GM12878 (cell line): ENCODE data around the gene GABRB2. TPM values are rescaled to one million over a fixed set of nuclear protein-coding genes. Genes with fewer than 3 reads are reported as not detected.

ENCODE experiments used
- ATAC-seq: fragments of 200-7000 bp; cut with Tn5 transposase; 3 replicates; pipeline ENCODE4 v1.9.1; 2020; ENCODE audit warnings: mild to moderate bottlenecking, moderate library complexity
- BruUV-seq: library from RNA; stranded (reverse); fragments of 400-500 nt; replicated peaks from 2 replicates; lab custom pipeline; 2021; lab: Mats Ljungman, UMichigan
- CTCF ChIA-PET: fragments of 300-600 bp; sonication (Branson Sonifier 250); formaldehyde crosslinking; extraction: SDS; loops from one replicate; lab custom pipeline; 2021; ENCODE audit warnings: inconsistent platforms; lab: Yijun Ruan, JAX
- POLR2A ChIA-PET: fragments of 350-600 bp; formaldehyde crosslinking; extraction: SDS; loops from one replicate; lab custom pipeline; 2021; ENCODE audit warnings: inconsistent platforms; lab: Charles Lee
- RAD21 ChIA-PET: fragments of 300-600 bp; sonication (Branson Sonifier 250); formaldehyde crosslinking; loops from one replicate; lab custom pipeline; 2023; ENCODE audit warnings: antibody characterized with exemption; ENCODE audit not compliant: unreplicated experiment; lab: Charles Lee
- SMC1A ChIA-PET: fragments of 300-600 bp; sonication (Branson Sonifier 250); formaldehyde crosslinking; loops from one replicate; lab custom pipeline; 2023; ENCODE audit not compliant: unreplicated experiment, uncharacterized antibody; lab: Charles Lee
- DNase-seq: peaks from one replicate; pipeline ENCODE4 v3.0.0-alpha.2; 2011; ENCODE audit warnings: low read depth, low spot score
- FAIRE-seq: peaks from 3 replicates; lab custom pipeline; 2011; peaks lifted over from hg19 to GRCh38; lab: Jason Lieb, UNC
- H2AFZ ChIP-seq: 2 replicates; pipeline ENCODE4 v1.6.0; 2011; ENCODE audit warnings: low read depth, low read length, control low read depth; ENCODE audit not compliant: control insufficient read depth
- H3K27ac ChIP-seq: 2 replicates; pipeline ENCODE4 v1.5.1; 2011; ENCODE audit warnings: control low read depth; ENCODE audit not compliant: control insufficient read depth, insufficient read depth
- H3K27me3 ChIP-seq, 2 experiments: replicated peaks in 1 of 2; 2 replicates each; pipeline versions ENCODE4 v1.6.0 to v1.6.1; 2011; ENCODE audit warnings: low read length in 1 of 2; ENCODE audit not compliant: control insufficient read depth in 2 of 2, insufficient read depth in 2 of 2
- H3K36me3 ChIP-seq, 2 experiments: 2 replicates each; pipeline ENCODE4 v1.5.1; 2011; ENCODE audit warnings: low read length in 1 of 2; ENCODE audit not compliant: control insufficient read depth in 2 of 2, insufficient read depth in 2 of 2
- H3K4me1 ChIP-seq: 2 replicates; pipeline ENCODE4 v1.6.1; 2011; ENCODE audit warnings: mild to moderate bottlenecking, low read length, moderate library complexity, mixed read lengths; ENCODE audit not compliant: control insufficient read depth, insufficient read depth
- H3K4me2 ChIP-seq: 2 replicates; pipeline ENCODE4 v1.6.0; 2011; ENCODE audit warnings: control low read depth; ENCODE audit not compliant: control insufficient read depth, insufficient read depth
- H3K4me3 ChIP-seq: fragments of 200-600 bp; sonication (generic); 2 replicates; pipeline ENCODE4 v1.5.1; 2016
- H3K79me2 ChIP-seq: 2 replicates; pipeline ENCODE4 v1.6.0; 2011; ENCODE audit warnings: low read length; ENCODE audit not compliant: control insufficient read depth, insufficient read depth
- H3K9ac ChIP-seq: 2 replicates; pipeline ENCODE4 v1.8.0; 2011; ENCODE audit warnings: low read length, control low read depth, mixed read lengths; ENCODE audit not compliant: control insufficient read depth, insufficient read depth
- H3K9me3 ChIP-seq: replicated peaks from 3 replicates; pipeline ENCODE4 v1.5.1; 2011; ENCODE audit warnings: mild to moderate bottlenecking, low read length; ENCODE audit not compliant: control insufficient read depth, insufficient read depth
- H4K20me1 ChIP-seq: 2 replicates; pipeline ENCODE4 v1.6.0; 2011; ENCODE audit not compliant: control insufficient read depth, insufficient read depth
- CBX3 ChIP-seq: fragments of 200-600 bp; sonication (generic); IDR thresholded peaks from 2 replicates; pipeline ENCODE4 v1.6.1; 2016; ENCODE audit warnings: low read depth, borderline replicate concordance
- E4F1 ChIP-seq: fragments of 450-650 bp; IDR thresholded peaks from 2 replicates; pipeline ENCODE4 v1.6.1; 2018; ENCODE audit warnings: borderline replicate concordance, mild to moderate bottlenecking; ENCODE audit not compliant: partially characterized antibody
- EZH2 ChIP-seq: IDR thresholded peaks from 2 replicates; pipeline ENCODE4 v1.6.1; 2012; ENCODE audit warnings: low read depth, mild to moderate bottlenecking, control low read depth, inconsistent platforms, low read length, borderline replicate concordance; ENCODE audit not compliant: control insufficient read depth
- HDAC6 ChIP-seq: fragments of 200-600 bp; sonication (generic); IDR thresholded peaks from one replicate; pipeline ENCODE4 v1.8.0; 2017; ENCODE audit warnings: antibody characterized with exemption; ENCODE audit not compliant: unreplicated experiment
- IRF4 ChIP-seq: IDR thresholded peaks from 2 replicates; pipeline ENCODE4 v1.6.1; 2011; ENCODE audit warnings: low read depth, low read length
- KAT2A ChIP-seq: conservative IDR thresholded peaks from 2 replicates; pipeline ENCODE4 v1.6.1; 2011; ENCODE audit warnings: low read depth, low read length; ENCODE audit not compliant: control insufficient read depth
- MTA3 ChIP-seq: IDR thresholded peaks from 2 replicates; pipeline ENCODE4 v1.6.1; 2012; ENCODE audit warnings: low read length, inconsistent platforms, borderline replicate concordance
- POLR2AphosphoS5 ChIP-seq: IDR thresholded peaks from 2 replicates; pipeline ENCODE4 v1.6.1; 2011; ENCODE audit warnings: mild to moderate bottlenecking, low read length, inconsistent platforms
- RAD21 ChIP-seq: IDR thresholded peaks from 2 replicates; pipeline ENCODE4 v1.6.1; 2011; ENCODE audit warnings: mild to moderate bottlenecking, low read depth, low read length, moderate library complexity; ENCODE audit not compliant: insufficient read depth
- RBBP5 ChIP-seq: fragments of 200-600 bp; sonication (generic); conservative IDR thresholded peaks from 2 replicates; pipeline ENCODE4 v1.6.1; 2016
- SMAD5 ChIP-seq: IDR thresholded peaks from 2 replicates; pipeline ENCODE4 v1.6.1; 2016; ENCODE audit warnings: antibody characterized with exemption, low read depth
- SMC3 ChIP-seq: IDR thresholded peaks from 2 replicates; pipeline ENCODE4 v1.6.1; 2011; ENCODE audit warnings: low read length, improper control_type of control experiment, borderline replicate concordance
- SRF ChIP-seq, 2 experiments: IDR thresholded peaks; 2 replicates each; pipeline ENCODE4 v1.6.1; 2011; ENCODE audit warnings: low read depth in 2 of 2, low read length in 2 of 2, mild to moderate bottlenecking in 1 of 2, moderate library complexity in 1 of 2
- TCF3 ChIP-seq: IDR thresholded peaks from 2 replicates; pipeline ENCODE4 v1.6.1; 2012; ENCODE audit warnings: low read depth, mild to moderate bottlenecking, low read length, borderline replicate concordance; ENCODE audit not compliant: insufficient read depth
- ZBTB11 ChIP-seq: fragments of 450-650 bp; formaldehyde crosslinking; IDR thresholded peaks from 2 replicates; pipeline ENCODE4 v1.5.0; 2022; ENCODE audit warnings: mild to moderate bottlenecking, missing genetic modification characterization
- WGBS: methylation state at CpG from one replicate; pipeline ENCODE4 v1.1.6; 2016; ENCODE audit warnings: low lambda C conversion rate; ENCODE audit not compliant: insufficient replicate concordance, insufficient coverage; ENCODE audit errors: missing lambda C conversion rate; 5-methylcytosine and 5-hydroxymethylcytosine counted together
- in situ Hi-C: fragments of 300-500 bp; cut with MboI; formaldehyde crosslinking; loops from 9 replicates; pipeline ENCODE4 v1.14.3; 2018; ENCODE audit warnings: mixed read lengths
- intact Hi-C: fragments of 100-400 bp; cut with micrococcal nuclease; formaldehyde crosslinking; loops from one replicate; pipeline ENCODE4 v1.14.2; 2022; ENCODE audit not compliant: unreplicated experiment
- polyA plus RNA-seq, 11 experiments: library from polyadenylated mRNA; depleted of rRNA in 4 of 11; unstranded in 6 of 11; stranded (reverse) in 5 of 11; fragments of >200 nt; fragmentation: Nextera tagmentation in 4 of 11; fragmentation: Illumina TruSeq in 1 of 11; extraction: Ambion mirVana in 4 of 11; extraction: Trizol in 1 of 11; gene quantifications; 1 replicate in 1 of 11; 2 replicates in 10 of 11; pipeline versions ENCODE4 v1.2.1 to v1.2.3, GENCODE V29; 2011 to 2016; ENCODE audit warnings: inconsistent platforms in 2 of 11, missing spikeins in 2 of 11, low read depth in 1 of 11
- total RNA-seq, 4 experiments: library from RNA; depleted of rRNA in 3 of 4; stranded (reverse); fragments of >200 nt in 3 of 4; fragmentation: Illumina TruSeq in 1 of 4; extraction: Trizol in 1 of 4; gene quantifications; 2 replicates each; pipeline versions ENCODE4 v1.2.1 to v1.2.3, GENCODE V29; 2013 to 2021
- TF ChIP-seq, protein P1 (sequence below): fragments of 450-650 bp; IDR thresholded peaks from 2 replicates; pipeline ENCODE4 v1.6.1; 2014; ENCODE audit warnings: mild to moderate bottlenecking
- TF ChIP-seq, protein P2 (sequence below): IDR thresholded peaks from 2 replicates; pipeline ENCODE4 v1.6.1; 2011; ENCODE audit warnings: mild to moderate bottlenecking, low read depth, low read length, moderate library complexity; ENCODE audit not compliant: insufficient replicate concordance

The GABRB2 gene
- total and polyA plus RNA-seq, 10 of the 15 experiments (the other 5 are each of a cell fraction or from before 2014, with no cell fraction given) = 0.12 to 0.85 (median 0.43) TPM

DNA sequence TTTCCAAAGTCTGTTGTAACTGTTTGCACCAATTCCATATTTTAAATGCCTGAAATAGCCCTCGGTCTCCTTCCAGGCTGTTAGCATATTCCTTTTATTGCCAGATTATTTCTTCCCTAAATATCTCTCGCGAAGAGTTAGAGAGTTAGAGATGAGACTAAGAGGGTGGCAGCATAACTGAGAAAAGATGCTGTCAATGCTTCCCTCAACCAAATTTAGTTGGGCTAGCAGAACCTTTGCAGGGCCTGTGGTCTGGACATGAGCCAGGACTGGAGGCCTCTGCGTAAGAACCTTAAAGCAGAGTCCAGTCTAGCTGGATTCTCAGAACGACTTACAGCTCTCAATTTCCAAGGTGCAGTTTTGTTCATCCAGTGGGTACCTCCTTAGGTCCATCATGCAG is 135.9 kb downstream of the GABRB2 start:
- BruUV-seq = no TSS peak
- RAD21 ChIA-PET = no interaction called here
- TF ChIP-seq, protein P1, sequence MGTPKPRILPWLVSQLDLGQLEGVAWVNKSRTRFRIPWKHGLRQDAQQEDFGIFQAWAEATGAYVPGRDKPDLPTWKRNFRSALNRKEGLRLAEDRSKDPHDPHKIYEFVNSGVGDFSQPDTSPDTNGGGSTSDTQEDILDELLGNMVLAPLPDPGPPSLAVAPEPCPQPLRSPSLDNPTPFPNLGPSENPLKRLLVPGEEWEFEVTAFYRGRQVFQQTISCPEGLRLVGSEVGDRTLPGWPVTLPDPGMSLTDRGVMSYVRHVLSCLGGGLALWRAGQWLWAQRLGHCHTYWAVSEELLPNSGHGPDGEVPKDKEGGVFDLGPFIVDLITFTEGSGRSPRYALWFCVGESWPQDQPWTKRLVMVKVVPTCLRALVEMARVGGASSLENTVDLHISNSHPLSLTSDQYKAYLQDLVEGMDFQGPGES = no peak
- no peak for TF ChIP-seq RBBP5
- TF ChIP-seq SMC3 = no peak
- TF ChIP-seq CBX3 = no peak
- TF ChIP-seq, protein P2, sequence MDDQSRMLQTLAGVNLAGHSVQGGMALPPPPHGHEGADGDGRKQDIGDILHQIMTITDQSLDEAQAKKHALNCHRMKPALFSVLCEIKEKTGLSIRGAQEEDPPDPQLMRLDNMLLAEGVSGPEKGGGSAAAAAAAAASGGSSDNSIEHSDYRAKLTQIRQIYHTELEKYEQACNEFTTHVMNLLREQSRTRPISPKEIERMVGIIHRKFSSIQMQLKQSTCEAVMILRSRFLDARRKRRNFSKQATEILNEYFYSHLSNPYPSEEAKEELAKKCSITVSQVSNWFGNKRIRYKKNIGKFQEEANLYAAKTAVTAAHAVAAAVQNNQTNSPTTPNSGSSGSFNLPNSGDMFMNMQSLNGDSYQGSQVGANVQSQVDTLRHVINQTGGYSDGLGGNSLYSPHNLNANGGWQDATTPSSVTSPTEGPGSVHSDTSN = no peak
- no peak for TF ChIP-seq TCF3
- TF ChIP-seq SMAD5 = no peak
- TF ChIP-seq SRF (IDR thresholded peaks at IDR 0.05; ENCODE audit: low read depth in 2 of 2, low read length in 2 of 2) = no peak
- TF ChIP-seq HDAC6 = no peak
- no peak for TF ChIP-seq MTA3
- TF ChIP-seq IRF4 = no peak
- TF ChIP-seq RAD21 = no peak
- TF ChIP-seq KAT2A = no peak
- TF ChIP-seq POLR2AphosphoS5 = no peak
- no peak for TF ChIP-seq ZBTB11 (CRISPR knock-in tag)
- TF ChIP-seq E4F1 = no peak
- TF ChIP-seq EZH2 = no peak

More for the DNA sequence above, 135.9 kb downstream of the GABRB2 start:
- ATAC-seq (no peak), DNase-seq (no peak), FAIRE-seq (no peak)
- Histone ChIP-seq H3K4me3 (no peak overlapping the region), H3K36me3 (no peaks in the 10 kb centered on the region), H3K4me1 (no peaks in the 10 kb centered on the region), H2AFZ (no peak overlapping the region), H3K79me2 (no peaks in the 10 kb centered on the region), H4K20me1 (no peaks in the 10 kb centered on the region), H3K27me3 (no peaks in the 10 kb centered on the region), H3K4me2 (no peak overlapping the region), H3K27ac (no peak overlapping the region), H3K9me3 (no peaks in the 10 kb centered on the region), H3K9ac (no peak overlapping the region)
- in situ Hi-C loops (no loop called here), intact Hi-C loops (no loop called here)
- 42% methylated on average over 5 of the region's 5 CpGs for WGBS
- CTCF ChIA-PET = no interaction called here
- POLR2A ChIA-PET = no interaction called here
- SMC1A ChIA-PET = no interaction called here
